HL-60 (cell line): ENCODE measurements around the gene MLLT3.

Experiments used
- DNase-seq, 2 experiments: peaks; one replicate each; pipeline ENCODE4 v3.0.0-alpha.2; 2010 to 2020; ENCODE audit warnings: low read depth in 1 of 2, low spot score in 1 of 2
- H3K27ac ChIP-seq: fragments of 250-450 bp; sonication (Bioruptor Pico); replicated peaks from 2 replicates; pipeline ENCODE4 v1.5.1; 2020; ENCODE audit warnings: mild to moderate bottlenecking, moderate library complexity
- H3K27me3 ChIP-seq: fragments of 250-450 bp; sonication (Bioruptor Pico); 2 replicates; pipeline ENCODE4 v1.5.1; 2021; ENCODE audit warnings: mild to moderate bottlenecking, moderate library complexity; ENCODE audit not compliant: insufficient read depth, poor library complexity, severe bottlenecking
- H3K4me3 ChIP-seq: replicated peaks from 2 replicates; pipeline ENCODE4 v1.5.1; 2011; ENCODE audit warnings: mild to moderate bottlenecking, control low read depth, low read length; ENCODE audit not compliant: insufficient read depth
- GABPA ChIP-seq: IDR thresholded peaks from 2 replicates; pipeline ENCODE4 v1.6.1; 2012; ENCODE audit warnings: low read depth
- POLR2AphosphoS5 ChIP-seq: IDR thresholded peaks from 2 replicates; pipeline ENCODE4 v1.6.1; 2012; ENCODE audit warnings: low read depth
- SPI1 ChIP-seq: IDR thresholded peaks from 2 replicates; pipeline ENCODE4 v1.6.1; 2012; ENCODE audit warnings: low read depth, mild to moderate bottlenecking, borderline replicate concordance
- TF ChIP-seq, protein P1 (sequence below): IDR thresholded peaks from 2 replicates; pipeline ENCODE4 v1.6.1; 2012; ENCODE audit warnings: low read depth; ENCODE audit not compliant: insufficient replicate concordance
- TF ChIP-seq, protein P2 (sequence below): IDR thresholded peaks from one replicate; pipeline ENCODE4 v1.5.1; 2011; ENCODE audit warnings: low read length, control low read depth, inconsistent platforms; ENCODE audit not compliant: insufficient read depth

Gene MLLT3

DNA sequence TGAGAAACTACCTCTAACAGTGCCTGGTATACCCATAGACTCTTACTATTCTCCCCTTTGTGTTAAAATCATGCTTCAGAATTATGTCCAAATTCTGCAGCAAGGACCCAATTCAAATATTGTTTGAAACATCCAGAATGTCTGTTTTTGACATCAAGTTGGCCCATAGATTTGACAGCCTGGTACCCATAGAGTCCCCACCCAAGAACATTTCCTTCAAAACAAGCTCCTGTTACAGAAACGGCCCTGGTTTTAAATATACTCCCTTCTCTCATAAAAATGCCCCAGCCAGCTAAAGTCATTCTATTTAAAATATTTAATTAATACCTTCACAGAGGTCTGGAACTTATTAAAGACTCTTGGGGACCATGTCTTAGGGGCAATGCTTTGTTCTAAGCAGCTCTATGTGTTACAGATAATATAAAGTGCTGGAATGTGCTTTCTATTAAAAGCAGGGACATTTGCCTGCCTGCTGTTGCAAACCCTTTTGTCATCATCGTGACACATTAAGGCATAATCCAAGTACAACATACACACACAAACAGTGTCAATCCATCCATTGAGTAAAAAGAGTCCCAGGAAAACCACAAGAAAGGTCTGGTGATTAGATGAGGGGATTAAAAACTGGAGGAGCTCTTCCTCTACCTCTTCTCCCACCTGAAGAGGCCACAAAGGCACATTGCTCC, 321.7 kb downstream of the MLLT3 start:
- Histone ChIP-seq H3K27ac (no peak overlapping the region), H3K27me3 (no peaks in the 10 kb centered on the region), H3K4me3 (no peak overlapping the region)
- DNase-seq: no peak
- TF ChIP-seq, protein P1, sequence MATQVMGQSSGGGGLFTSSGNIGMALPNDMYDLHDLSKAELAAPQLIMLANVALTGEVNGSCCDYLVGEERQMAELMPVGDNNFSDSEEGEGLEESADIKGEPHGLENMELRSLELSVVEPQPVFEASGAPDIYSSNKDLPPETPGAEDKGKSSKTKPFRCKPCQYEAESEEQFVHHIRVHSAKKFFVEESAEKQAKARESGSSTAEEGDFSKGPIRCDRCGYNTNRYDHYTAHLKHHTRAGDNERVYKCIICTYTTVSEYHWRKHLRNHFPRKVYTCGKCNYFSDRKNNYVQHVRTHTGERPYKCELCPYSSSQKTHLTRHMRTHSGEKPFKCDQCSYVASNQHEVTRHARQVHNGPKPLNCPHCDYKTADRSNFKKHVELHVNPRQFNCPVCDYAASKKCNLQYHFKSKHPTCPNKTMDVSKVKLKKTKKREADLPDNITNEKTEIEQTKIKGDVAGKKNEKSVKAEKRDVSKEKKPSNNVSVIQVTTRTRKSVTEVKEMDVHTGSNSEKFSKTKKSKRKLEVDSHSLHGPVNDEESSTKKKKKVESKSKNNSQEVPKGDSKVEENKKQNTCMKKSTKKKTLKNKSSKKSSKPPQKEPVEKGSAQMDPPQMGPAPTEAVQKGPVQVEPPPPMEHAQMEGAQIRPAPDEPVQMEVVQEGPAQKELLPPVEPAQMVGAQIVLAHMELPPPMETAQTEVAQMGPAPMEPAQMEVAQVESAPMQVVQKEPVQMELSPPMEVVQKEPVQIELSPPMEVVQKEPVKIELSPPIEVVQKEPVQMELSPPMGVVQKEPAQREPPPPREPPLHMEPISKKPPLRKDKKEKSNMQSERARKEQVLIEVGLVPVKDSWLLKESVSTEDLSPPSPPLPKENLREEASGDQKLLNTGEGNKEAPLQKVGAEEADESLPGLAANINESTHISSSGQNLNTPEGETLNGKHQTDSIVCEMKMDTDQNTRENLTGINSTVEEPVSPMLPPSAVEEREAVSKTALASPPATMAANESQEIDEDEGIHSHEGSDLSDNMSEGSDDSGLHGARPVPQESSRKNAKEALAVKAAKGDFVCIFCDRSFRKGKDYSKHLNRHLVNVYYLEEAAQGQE: no peak
- TF ChIP-seq GABPA (no peak), SPI1 (no peak), POLR2AphosphoS5 (no peak)
- TF ChIP-seq, protein P2, sequence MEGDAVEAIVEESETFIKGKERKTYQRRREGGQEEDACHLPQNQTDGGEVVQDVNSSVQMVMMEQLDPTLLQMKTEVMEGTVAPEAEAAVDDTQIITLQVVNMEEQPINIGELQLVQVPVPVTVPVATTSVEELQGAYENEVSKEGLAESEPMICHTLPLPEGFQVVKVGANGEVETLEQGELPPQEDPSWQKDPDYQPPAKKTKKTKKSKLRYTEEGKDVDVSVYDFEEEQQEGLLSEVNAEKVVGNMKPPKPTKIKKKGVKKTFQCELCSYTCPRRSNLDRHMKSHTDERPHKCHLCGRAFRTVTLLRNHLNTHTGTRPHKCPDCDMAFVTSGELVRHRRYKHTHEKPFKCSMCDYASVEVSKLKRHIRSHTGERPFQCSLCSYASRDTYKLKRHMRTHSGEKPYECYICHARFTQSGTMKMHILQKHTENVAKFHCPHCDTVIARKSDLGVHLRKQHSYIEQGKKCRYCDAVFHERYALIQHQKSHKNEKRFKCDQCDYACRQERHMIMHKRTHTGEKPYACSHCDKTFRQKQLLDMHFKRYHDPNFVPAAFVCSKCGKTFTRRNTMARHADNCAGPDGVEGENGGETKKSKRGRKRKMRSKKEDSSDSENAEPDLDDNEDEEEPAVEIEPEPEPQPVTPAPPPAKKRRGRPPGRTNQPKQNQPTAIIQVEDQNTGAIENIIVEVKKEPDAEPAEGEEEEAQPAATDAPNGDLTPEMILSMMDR: no peak

DNA sequence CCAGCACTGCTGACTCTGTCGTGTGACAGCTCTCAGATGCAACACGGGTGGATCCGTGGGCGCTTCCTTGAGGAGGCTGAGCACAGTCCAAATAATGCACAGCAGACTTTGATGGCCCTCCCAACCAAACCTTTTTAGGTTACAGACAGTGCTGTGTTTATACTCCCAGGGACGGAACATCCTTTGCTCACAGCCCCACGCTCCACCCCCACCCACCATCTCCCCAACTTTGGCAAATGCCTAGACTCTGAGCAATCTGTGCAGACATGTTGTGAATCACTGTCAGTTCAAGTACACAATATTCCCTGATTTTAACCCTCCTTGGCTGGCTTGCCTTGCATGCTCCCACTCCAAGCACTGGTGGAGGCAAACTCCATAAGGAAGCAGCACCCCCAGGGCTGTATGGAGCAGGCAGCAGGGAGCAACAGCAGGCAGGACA, 324.6 kb downstream of the MLLT3 start:
- DNase-seq: no peak
- TF ChIP-seq GABPA: no peak
- TF ChIP-seq POLR2AphosphoS5: no peak
- no peak for TF ChIP-seq SPI1
- TF ChIP-seq, protein P2: no peak
- TF ChIP-seq, protein P1: no peak

DNA sequence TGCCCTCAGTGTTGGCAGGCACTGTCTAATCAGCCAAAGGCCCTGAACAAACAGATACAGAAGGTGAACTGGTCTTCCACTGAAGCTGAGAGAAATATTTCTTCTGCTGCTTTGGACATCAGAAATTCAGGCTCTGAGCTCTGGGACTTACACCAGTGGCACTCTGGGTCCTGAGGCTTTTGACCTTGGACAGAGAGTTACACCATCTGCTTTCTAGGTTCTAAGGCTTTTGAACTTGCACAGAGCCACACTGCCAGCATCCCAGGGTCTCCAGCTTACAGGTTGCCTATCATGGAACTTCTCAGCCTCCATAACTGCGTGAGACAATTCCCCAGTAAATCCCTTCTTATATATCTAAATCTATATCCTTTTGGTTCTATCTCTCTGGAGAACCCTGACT, 326.7 kb downstream of the MLLT3 start:
- no peak overlapping the region for H3K4me3 ChIP-seq
- DNase-seq: no peak
- no peaks in the 10 kb centered on the region for H3K27me3 ChIP-seq
- H3K27ac ChIP-seq: no peak overlapping the region
- TF ChIP-seq SPI1 (no peak), GABPA (no peak), POLR2AphosphoS5 (no peak)
- TF ChIP-seq, protein P2: no peak
- TF ChIP-seq, protein P1: no peak

More for the DNA sequence above, 324.6 kb downstream of the MLLT3 start:
- no peak overlapping the region for H3K4me3 ChIP-seq
- H3K27ac ChIP-seq: no peak overlapping the region
- H3K27me3 ChIP-seq: no peaks in the 10 kb centered on the region
